OCI-LY1 (cell line): ENCODE measurements around the gene MMP23B.

Experiments
- H2AFZ ChIP-seq: fragments of 200-600 bp; sonication (generic), shearing (Covaris generic); 2 replicates; pipeline ENCODE4 v1.6.0; 2014; ENCODE audit warnings: antibody characterized with exemption, mild to moderate bottlenecking, low read length
- H3F3A ChIP-seq: fragments of 200-600 bp; sonication (generic), shearing (Covaris generic); 2 replicates; pipeline ENCODE4 v1.6.0; 2014; ENCODE audit warnings: mild to moderate bottlenecking, antibody characterized with exemption, low read length, moderate library complexity; ENCODE audit not compliant: insufficient read depth
- H3K27ac ChIP-seq: fragments of 200-600 bp; sonication (generic); 2 replicates; pipeline ENCODE4 v1.5.1; 2014; ENCODE audit warnings: low read length, mixed run types, mild to moderate bottlenecking, low read depth; ENCODE audit not compliant: poor library complexity, severe bottlenecking
- H3K27me3 ChIP-seq: fragments of 200-600 bp; sonication (generic); 2 replicates; pipeline ENCODE4 v1.6.0; 2014; ENCODE audit warnings: antibody characterized with exemption, mild to moderate bottlenecking, low read length, moderate library complexity; ENCODE audit not compliant: insufficient read depth
- H3K36me3 ChIP-seq: fragments of 200-600 bp; sonication (generic); 2 replicates; pipeline ENCODE4 v1.6.1; 2014; ENCODE audit warnings: mild to moderate bottlenecking, antibody characterized with exemption, low read length, moderate library complexity, mixed read lengths; ENCODE audit not compliant: insufficient read depth
- H3K4me1 ChIP-seq: fragments of 200-600 bp; sonication (generic); 2 replicates; pipeline ENCODE4 v1.5.1; 2014; ENCODE audit warnings: mild to moderate bottlenecking, low read length, moderate library complexity; ENCODE audit not compliant: insufficient read depth, severe bottlenecking
- H3K4me2 ChIP-seq: fragments of 200-600 bp; sonication (generic), shearing (Covaris generic); 2 replicates; pipeline ENCODE4 v1.6.1; 2014; ENCODE audit warnings: low read length
- H3K4me3 ChIP-seq: fragments of 200-600 bp; sonication (generic); 2 replicates; pipeline ENCODE4 v1.5.1; 2014; ENCODE audit warnings: low read length, low read depth, mild to moderate bottlenecking, mixed read lengths; ENCODE audit not compliant: poor library complexity, severe bottlenecking
- H3K79me2 ChIP-seq: fragments of 200-600 bp; shearing (Covaris generic); 2 replicates; pipeline ENCODE4 v1.6.1; 2016; ENCODE audit warnings: mixed run types, low read length, mixed read lengths; ENCODE audit not compliant: insufficient read depth
- H3K9ac ChIP-seq: fragments of 200-600 bp; sonication (generic), shearing (Covaris generic); 2 replicates; pipeline ENCODE4 v1.6.1; 2014; ENCODE audit warnings: mild to moderate bottlenecking, low read length, mixed read lengths
- H3K9me2 ChIP-seq: fragments of 200-600 bp; sonication (generic), shearing (Covaris generic); 2 replicates; pipeline ENCODE4 v1.6.1; 2014; ENCODE audit warnings: low read depth, mild to moderate bottlenecking, low read length, mixed read lengths
- H3K9me3 ChIP-seq: fragments of 200-600 bp; shearing (Covaris generic); 2 replicates; pipeline ENCODE4 v1.6.1; 2014; ENCODE audit warnings: low read length, mixed read lengths
- H4K20me1 ChIP-seq: fragments of 200-600 bp; sonication (generic), shearing (Covaris generic); 2 replicates; pipeline ENCODE4 v1.6.0; 2016; ENCODE audit warnings: mild to moderate bottlenecking, low read length; ENCODE audit not compliant: insufficient read depth
- CTCF ChIP-seq: fragments of 200-600 bp; sonication (generic), shearing (Covaris generic); IDR thresholded peaks from 2 replicates; pipeline ENCODE4 v1.5.1; 2017; ENCODE audit warnings: mild to moderate bottlenecking, antibody characterized with exemption, low read length, moderate library complexity, mixed read lengths
- EZH2 ChIP-seq: fragments of 200-600 bp; sonication (generic), shearing (Covaris generic); IDR thresholded peaks from 2 replicates; pipeline ENCODE4 v1.8.0; 2017; ENCODE audit warnings: borderline replicate concordance, mixed run types, mild to moderate bottlenecking, antibody characterized with exemption, low read length, moderate library complexity, mixed read lengths

The MMP23B gene

GRCh38 chr1:1602968-1603506 lies 28.9 kb upstream of the MMP23B start:
- H3K9ac ChIP-seq, result no peak overlapping the region

GRCh38 chr1:1603671-1604373 lies 28.2 kb upstream of the MMP23B start:
- H4K20me1 ChIP-seq, result no peaks in the 10 kb centered on the region
- TF ChIP-seq EZH2, result no peak
- TF ChIP-seq CTCF, result no peak
- no peak overlapping the region for H3K9ac ChIP-seq
- no peaks in the 10 kb centered on the region for H3K36me3 ChIP-seq
- no peak overlapping the region for H3K4me3 ChIP-seq
- no peaks in the 10 kb centered on the region for H3K27me3 ChIP-seq
- no peak overlapping the region for H3K4me2 ChIP-seq
- no peaks in the 10 kb centered on the region for H3K9me2 ChIP-seq
- no peaks in the 10 kb centered on the region for H3F3A ChIP-seq
- H3K79me2 ChIP-seq, result no peaks in the 10 kb centered on the region
- no peaks in the 10 kb centered on the region for H3K9me3 ChIP-seq
- peaks cover 9% of the 10 kb centered on the region for H3K4me1 ChIP-seq
- H2AFZ ChIP-seq, result no peak overlapping the region
- H3K27ac ChIP-seq, result no peak overlapping the region

More at GRCh38 chr1:1602968-1603506, 28.9 kb upstream of the MMP23B start:
- Histone ChIP-seq H3K4me1 (peaks cover 9% of the 10 kb centered on the region), H3K27me3 (no peaks in the 10 kb centered on the region), H3K4me3 (no peak overlapping the region), H2AFZ (no peak overlapping the region), H3F3A (no peaks in the 10 kb centered on the region), H3K79me2 (no peaks in the 10 kb centered on the region), H3K9me3 (no peaks in the 10 kb centered on the region), H4K20me1 (no peaks in the 10 kb centered on the region), H3K4me2 (no peak overlapping the region), H3K9me2 (no peaks in the 10 kb centered on the region), H3K36me3 (no peaks in the 10 kb centered on the region), H3K27ac (no peak overlapping the region)
- TF ChIP-seq EZH2 (no peak), CTCF (no peak)

- Histone ChIP-seq H3F3A (no peaks in the 10 kb centered on the region), H3K36me3 (no peaks in the 10 kb centered on the region), H3K9me3 (no peaks in the 10 kb centered on the region), H4K20me1 (no peaks in the 10 kb centered on the region), H3K4me2 (no peak overlapping the region), H3K4me3 (no peak overlapping the region), H3K4me1 (peaks cover 9% of the 10 kb centered on the region), H3K9ac (no peak overlapping the region), H3K9me2 (no peaks in the 10 kb centered on the region), H3K79me2 (no peaks in the 10 kb centered on the region), H3K27ac (no peak overlapping the region), H3K27me3 (no peaks in the 10 kb centered on the region), H2AFZ (no peak overlapping the region)
- TF ChIP-seq EZH2, result no peak
- no peak for TF ChIP-seq CTCF
Observed at GRCh38 chr1:1604374-1605033, 27.5 kb upstream of the MMP23B start.
